Activated naive CD4-positive, alpha-beta T cell treated with anti-CD3 and anti-CD28 coated beads, Interleukin-2, amount 50 U/mL, for 72 hours (primary cell): Measurements from ENCODE around the gene PTPRT. TPM values are rescaled to one million over a fixed set of nuclear protein-coding genes. Genes with fewer than 3 reads are reported as not detected.

ENCODE experiments used
- ATAC-seq, 2 donors: fragments of 150-1000 bp; cut with Tn5 transposase; 2 replicates each; pipeline ENCODE4 v1.10.0; 2021; ENCODE audit warnings: mild to moderate bottlenecking in 2 of 2, moderate library complexity in 2 of 2
- DNase-seq, 2 donors: peaks; one replicate each; pipeline ENCODE4 v3.0.0; 2021 to 2022; ENCODE audit warnings: low spot score in 2 of 2
- H3K27ac Mint-ChIP-seq, 2 donors: one replicate each; pipeline ENCODE4 v1.8.0; 2022; ENCODE audit warnings: mild to moderate bottlenecking in 2 of 2, mixed read lengths in 2 of 2
- H3K36me3 Mint-ChIP-seq, 2 donors: one replicate each; pipeline ENCODE4 v1.8.0; 2022; ENCODE audit warnings: mixed read lengths in 2 of 2
- H3K9me3 Mint-ChIP-seq, 2 donors: one replicate each; pipeline ENCODE4 v1.8.0; 2022; ENCODE audit warnings: mixed read lengths in 2 of 2
- total RNA-seq, 2 donors: library from RNA; stranded (reverse); gene quantifications; one replicate each; pipeline ENCODE4 v1.2.3, GENCODE V29; 2022

The PTPRT gene
- total RNA-seq, 2 donors from 2014 or later: not detected

DNA sequence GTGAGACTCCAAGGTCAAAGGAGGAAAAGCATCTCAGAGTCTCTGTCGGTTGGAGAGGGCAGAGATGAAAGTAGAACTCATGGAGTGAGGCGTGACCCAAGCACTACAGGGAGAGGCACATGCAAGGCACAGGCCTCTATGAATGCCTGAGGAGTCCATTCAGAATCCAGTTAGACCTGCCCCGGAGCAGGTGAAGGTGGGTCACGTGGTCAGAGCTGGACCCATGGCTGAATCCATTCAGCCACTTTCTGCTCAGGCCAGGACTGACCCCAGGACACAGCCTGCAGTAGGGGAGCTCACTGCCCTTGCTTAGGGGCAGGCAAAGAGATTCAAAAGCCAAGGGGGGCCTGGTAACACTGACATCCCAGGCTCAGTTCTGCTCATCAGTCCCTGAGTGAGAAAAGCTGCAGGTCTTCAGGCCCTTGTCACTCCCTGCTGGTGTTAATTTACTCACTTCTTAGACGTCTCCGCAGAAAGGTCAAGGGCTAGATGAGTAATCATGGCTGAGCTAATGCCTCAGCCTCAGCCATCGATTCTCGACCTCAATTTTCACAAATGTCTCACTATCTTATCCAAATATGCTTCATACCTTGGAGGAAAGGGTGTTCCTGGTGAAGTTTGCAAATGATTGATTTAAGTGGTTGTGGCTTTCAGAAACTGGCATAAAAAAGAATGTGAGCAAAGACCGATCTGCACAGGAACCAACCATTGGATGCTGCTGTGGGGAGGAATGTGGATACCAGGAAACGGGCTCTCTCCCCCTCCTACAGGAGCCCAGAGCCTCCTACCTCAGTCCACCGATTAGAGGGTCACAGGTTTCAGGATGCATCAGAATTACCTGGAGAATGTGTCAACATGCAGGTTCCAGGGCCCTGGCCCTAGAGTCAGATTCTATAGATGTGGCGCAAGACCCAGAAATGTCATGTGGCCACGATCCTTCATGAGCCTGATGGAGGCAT lies 584.4 kb downstream of the PTPRT start:
- Mint-ChIP-seq H3K36me3 (peaks cover 0 to 4% of the 10 kb centered on the region in 2 donors), H3K9me3 (peaks cover 4 to 12% of the 10 kb centered on the region in 2 donors), H3K27ac (no peak overlapping the region)
- ATAC-seq (no peak), DNase-seq (no peak)

DNA sequence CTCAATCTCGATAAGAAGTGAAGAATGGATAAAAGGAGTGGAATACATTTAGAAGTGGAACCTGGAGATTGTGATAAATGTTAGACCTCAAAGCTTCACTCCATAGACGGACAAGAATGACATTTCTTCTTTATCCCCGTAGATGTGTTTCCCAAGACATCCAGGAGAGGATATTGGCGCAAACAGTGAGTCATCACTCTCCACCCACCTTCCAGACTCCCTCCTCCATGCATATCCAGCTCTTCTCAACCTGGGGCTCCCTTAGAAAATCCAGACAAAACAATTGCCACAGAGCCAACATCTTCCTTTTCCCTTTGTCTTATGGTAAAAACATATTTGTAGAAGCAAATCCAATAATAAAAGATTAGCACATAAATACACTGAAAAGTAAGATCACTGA lies 586.1 kb downstream of the PTPRT start:
- Mint-ChIP-seq H3K9me3 (peaks cover 4 to 12% of the 10 kb centered on the region in 2 donors), H3K27ac (no peak overlapping the region)
- ATAC-seq: no peak

DNA sequence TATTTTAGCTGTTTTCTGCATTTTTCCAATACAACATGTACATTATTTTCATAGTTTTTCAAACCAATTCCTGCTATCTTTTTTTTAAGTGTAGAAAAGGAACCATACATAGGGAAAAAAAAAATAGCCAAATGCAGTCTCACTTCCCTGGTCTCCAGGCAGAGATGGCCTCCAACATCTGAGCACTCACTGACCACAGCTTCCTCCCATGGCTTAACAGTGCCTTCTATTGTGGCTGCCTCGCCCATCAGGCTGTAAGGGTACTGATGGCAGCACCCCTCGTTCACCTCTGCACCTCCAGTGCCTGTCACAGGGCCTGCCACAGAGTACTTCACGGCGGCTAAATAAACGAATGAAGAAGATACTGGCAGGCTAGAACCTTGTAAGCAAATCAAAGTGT lies 591.1 kb downstream of the PTPRT start:
- no peak for DNase-seq
- no peaks in the 10 kb centered on the region for H3K36me3 Mint-ChIP-seq
- H3K27ac Mint-ChIP-seq: no peak overlapping the region
- peaks cover 4 to 12% of the 10 kb centered on the region in 2 donors for H3K9me3 Mint-ChIP-seq
- ATAC-seq: no peak

More for the DNA sequence above, 586.1 kb downstream of the PTPRT start:
- peaks cover 0 to 4% of the 10 kb centered on the region in 2 donors for H3K36me3 Mint-ChIP-seq
- DNase-seq: no peak

DNA sequence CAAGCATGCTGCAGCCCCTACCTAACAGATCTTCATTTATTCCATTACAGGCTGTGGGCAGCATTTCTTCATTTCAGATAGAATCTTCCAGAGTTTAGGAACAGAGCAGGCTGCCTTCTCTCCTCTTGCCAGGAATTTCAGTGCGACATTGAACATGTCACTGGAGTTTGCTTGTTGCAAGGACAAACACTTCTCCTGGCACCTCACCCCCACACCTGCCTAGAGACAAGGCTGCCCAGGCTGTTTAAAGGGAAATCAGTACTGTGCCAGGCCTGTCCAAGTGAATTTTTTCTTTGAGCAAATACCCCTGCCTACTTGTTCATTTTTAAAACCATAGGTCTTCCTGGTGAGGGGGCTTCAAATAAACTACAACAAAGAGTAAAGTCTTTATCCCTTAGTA lies 594.1 kb downstream of the PTPRT start:
- H3K36me3 Mint-ChIP-seq: no peaks in the 10 kb centered on the region
- DNase-seq: no peak
- ATAC-seq: no peak
- H3K27ac Mint-ChIP-seq: no peak overlapping the region
- peaks cover 0 to 4% of the 10 kb centered on the region in 2 donors for H3K9me3 Mint-ChIP-seq

DNA sequence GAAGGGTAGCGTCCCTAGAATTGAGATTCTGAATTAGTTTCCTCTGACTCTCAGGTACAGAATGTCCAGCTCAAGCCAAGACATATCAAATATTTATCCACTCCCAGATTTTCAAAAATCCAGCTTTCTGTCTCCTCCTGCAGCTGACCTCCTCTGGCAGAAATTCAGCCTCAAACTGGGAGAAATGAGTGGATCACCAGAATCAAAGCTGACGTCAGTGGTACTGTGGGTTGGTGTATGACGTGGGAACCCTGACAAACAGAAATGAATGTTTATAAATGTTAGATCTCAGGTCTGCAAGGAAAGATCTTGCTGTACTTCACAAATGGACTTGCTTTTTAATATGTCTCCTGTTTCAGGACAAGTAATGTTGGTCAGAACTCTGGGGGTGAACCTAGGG lies 595.0 kb downstream of the PTPRT start:
- no peak for ATAC-seq
- no peaks in the 10 kb centered on the region for H3K36me3 Mint-ChIP-seq
- peaks cover 0 to 7% of the 10 kb centered on the region in 2 donors for H3K9me3 Mint-ChIP-seq
- no peak for DNase-seq
- H3K27ac Mint-ChIP-seq: no peak overlapping the region

DNA sequence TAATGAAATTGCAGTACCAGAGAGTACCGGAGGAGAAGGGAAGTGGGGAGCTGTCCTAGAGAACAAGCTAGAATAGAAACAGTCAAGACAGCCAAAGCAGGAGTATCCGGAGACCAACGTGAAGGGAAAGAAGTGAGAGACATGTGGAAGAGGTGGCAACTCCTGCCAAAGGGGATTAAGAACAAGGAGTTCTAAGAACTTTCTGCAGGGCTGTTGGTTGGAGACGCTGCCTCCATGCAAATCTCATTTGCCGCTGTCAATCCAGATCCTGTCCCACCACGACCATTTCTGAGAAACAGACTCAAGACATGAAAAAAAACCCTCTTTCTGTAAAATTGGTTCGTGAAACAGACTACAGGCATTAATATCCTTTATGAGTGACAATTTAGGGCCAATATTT lies 595.7 kb downstream of the PTPRT start:
- ATAC-seq (no peak), DNase-seq (no peak)
- Mint-ChIP-seq H3K9me3 (peaks cover 0 to 7% of the 10 kb centered on the region in 2 donors), H3K36me3 (no peaks in the 10 kb centered on the region), H3K27ac (no peak overlapping the region)

DNA sequence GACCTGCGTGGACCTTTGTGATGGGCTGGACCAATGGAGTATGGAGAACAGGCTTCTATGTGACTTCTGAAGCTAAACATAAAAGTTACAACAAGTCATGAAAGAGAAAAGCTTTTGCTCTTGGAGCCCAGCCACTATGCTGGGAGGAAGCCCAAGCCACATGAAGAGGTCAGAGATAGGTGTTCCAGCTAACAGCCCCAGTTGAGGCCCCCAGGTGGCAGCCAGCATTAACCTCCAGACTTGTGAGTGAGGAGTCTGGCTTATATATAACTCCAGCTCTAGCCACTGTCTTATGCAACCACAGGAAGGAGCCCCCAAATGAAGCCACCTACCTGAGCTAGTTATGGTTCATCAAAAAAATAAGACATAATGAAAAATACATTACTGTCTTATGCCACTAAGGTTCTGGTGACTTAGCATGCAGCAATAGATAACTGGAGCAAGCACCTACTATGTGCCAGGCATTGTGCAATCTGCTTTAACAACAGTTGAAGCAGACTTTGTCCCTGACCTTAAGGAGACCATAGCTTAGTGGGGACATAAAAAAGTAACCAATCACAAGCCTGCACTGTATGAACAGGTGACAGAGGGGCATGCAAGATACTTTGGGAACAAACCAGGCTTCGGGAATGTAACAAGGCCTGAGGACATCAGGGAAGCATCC lies 599.6 kb downstream of the PTPRT start:
- Mint-ChIP-seq H3K9me3 (peaks cover 0 to 7% of the 10 kb centered on the region in 2 donors), H3K27ac (no peak overlapping the region), H3K36me3 (no peaks in the 10 kb centered on the region)
- DNase-seq: no peak
- no peak for ATAC-seq

DNA sequence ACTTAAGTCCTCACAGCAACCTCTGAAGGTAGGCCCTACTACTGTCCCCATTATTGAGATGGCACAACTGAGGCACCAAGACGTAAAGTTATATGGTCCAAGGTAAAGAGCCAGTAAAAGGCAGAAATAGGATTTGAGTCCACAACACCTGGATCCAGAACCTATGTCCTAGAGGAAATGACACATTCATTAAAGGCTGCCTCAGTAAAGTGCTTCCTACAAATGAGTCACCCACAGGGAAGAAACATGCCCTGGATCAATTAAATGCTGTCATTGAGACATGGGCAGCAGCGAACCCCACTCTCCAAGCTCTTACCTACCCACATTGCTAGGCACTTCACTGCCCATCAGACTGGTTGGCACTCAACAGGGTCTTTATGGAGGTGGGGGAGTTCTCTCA lies 600.9 kb downstream of the PTPRT start:
- ATAC-seq (no peak), DNase-seq (no peak)
- no peak overlapping the region for H3K27ac Mint-ChIP-seq
- H3K9me3 Mint-ChIP-seq: peaks cover 0 to 6% of the 10 kb centered on the region in 2 donors
- H3K36me3 Mint-ChIP-seq: no peaks in the 10 kb centered on the region

DNA sequence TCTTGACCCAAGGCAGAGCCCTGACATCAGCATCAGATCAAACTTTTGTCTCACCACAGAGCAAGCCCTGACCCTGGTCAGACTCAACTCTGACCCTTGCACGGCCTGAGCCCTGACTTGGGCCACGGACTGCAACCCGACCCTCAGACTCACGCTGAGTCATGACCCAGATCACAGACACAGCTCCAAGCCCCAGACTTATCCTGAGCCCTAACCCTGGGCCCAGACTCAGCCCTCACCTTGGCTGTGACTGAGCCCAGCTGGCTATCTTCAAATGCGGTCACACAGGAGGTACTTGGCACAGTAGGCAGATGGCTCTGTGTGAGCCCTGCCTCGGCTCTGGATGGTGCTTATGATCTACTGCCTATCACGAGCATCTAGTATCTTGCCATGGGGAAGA lies 602.3 kb downstream of the PTPRT start:
- ATAC-seq: no peak
- peaks cover 0 to 3% of the 10 kb centered on the region in 2 donors for H3K9me3 Mint-ChIP-seq
- no peak overlapping the region for H3K27ac Mint-ChIP-seq
- no peak for DNase-seq
- no peaks in the 10 kb centered on the region for H3K36me3 Mint-ChIP-seq

DNA sequence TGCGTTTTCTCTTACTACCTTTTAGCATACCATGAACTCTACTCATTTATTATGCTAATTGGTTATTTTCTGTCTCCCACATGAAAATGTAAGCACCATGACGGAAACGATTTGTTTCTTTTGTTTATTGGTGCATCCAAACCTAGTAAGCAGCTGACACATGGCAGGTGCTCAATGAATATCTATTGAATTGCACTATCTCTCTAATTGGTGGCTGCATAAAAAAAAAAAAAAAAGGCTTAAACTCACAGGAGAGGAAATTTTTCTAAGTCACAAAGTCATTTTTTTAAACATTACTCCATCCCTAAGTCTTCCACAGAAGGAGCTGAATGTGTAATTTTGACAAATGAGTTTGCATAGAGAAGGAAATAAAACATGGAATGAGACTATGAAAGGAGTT lies 608.4 kb downstream of the PTPRT start:
- peaks cover 0 to 7% of the 10 kb centered on the region in 2 donors for H3K36me3 Mint-ChIP-seq
- peaks cover 4 to 6% of the 10 kb centered on the region in 2 donors for H3K9me3 Mint-ChIP-seq
- DNase-seq (no peak), ATAC-seq (no peak)
- no peak overlapping the region for H3K27ac Mint-ChIP-seq

DNA sequence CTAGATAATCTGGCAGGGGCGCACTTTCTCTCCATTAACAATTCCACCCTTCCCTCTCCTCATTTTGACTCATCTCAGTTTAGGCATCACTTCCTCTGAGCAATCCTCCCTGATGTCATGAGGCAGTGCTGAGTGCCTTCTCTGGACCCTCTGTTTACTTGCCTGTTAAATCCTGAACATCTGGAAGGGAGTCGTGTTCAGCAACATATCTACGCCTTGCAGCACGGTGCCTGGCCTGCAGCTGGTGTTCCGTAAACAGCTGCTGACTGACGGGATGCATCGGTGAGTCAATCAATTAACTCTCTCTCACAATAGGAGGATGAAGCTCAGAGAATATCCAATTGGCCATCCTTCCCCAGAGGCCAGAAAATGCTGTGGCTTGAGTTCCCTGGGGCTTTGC lies 613.5 kb downstream of the PTPRT start:
- Mint-ChIP-seq H3K36me3 (peaks cover 0 to 4% of the 10 kb centered on the region in 2 donors), H3K27ac (no peak overlapping the region), H3K9me3 (peaks cover 8 to 18% of the 10 kb centered on the region in 2 donors)
- ATAC-seq (no peak), DNase-seq (no peak)

DNA sequence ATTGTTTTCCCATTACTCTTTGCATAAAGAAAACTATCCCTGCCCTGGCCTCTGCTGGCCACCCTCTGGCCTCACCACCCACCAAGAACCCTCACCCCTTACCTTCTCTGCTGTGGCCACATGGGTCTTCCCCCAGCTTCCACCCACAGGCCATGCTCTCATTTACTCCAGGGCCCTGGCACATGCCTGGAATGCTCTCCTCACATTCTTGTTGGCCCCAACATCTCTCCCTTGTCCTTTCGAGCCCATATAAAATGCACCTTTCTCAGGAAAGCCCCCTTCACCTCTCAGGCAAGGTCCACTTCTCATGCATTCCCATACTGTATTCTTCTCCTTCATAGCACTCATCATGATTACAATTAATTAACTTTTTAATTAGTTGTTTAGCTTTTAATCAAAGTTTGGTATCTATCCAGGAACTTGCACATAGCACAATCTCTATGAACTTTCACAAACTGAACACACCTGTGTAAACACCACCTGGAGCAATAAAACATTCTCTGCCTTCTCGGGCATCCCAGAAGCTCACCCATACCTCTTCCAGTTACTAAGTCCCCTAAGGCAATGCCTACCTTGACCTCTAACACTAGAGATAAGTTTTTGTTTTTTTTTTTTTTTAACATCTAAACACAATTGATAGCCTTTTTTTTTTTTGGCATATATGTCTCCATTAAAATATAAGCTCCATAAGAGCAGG lies 617.2 kb downstream of the PTPRT start:
- Mint-ChIP-seq H3K9me3 (peaks cover 16 to 24% of the 10 kb centered on the region in 2 donors), H3K27ac (no peak overlapping the region), H3K36me3 (no peaks in the 10 kb centered on the region)
- ATAC-seq (no peak), DNase-seq (no peak)

DNA sequence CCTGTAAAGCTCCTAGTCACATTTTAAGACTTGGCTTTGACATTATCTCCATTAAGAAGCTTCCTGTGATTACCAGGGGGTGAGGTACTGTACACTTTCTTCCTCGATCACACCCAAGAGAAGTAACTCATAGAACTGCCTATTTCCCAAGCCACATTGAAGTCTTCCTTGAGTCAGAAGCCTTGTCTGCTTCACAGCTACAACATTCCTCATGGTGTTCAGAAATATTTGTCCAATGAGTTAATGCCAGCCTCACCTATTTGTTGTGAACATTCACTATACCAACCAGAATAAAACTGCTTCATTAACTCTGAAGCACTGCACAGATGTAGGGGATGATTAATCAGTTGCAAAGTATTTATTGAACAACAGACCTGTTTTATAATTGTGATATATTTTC lies 622.3 kb downstream of the PTPRT start:
- H3K36me3 Mint-ChIP-seq: no peaks in the 10 kb centered on the region
- DNase-seq (no peak), ATAC-seq (no peak)
- peaks cover 17% of the 10 kb centered on the region in 2 donors for H3K9me3 Mint-ChIP-seq
- no peak overlapping the region for H3K27ac Mint-ChIP-seq

DNA sequence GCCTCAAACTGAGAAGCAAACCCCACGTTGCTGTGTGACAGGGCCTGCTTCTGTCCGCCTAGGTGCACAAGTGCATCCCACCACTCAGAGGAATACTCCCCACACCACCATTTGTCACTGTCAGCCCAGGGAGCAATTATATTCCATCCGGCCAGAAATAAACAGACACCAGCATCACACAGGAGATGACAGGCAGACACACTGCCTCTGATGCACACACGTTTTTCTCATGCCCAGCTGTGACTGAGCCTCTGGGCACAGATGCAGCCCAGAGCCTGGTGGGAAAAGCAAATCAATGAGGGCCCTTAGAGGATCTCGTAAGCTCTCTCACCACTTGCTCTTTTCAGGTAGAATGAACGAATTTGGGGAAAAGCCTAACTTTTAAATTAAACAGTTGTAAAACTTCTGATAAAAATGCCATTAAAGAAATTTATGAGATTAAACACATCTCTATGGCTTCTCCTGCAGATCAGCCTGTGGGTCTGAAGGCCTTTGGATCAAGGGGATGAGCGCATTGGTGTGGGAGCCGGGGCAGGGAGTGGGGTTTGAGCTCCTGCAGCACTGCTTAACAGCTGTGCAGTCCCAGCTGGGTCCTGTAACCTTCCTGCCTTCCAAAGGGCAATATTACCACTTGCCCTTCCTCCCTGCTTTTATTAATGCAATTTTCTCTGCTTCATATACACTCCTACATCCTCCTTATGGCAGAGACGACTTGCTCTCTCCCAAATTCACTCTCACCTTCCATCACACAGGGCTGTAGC lies 624.3 kb downstream of the PTPRT start:
- peaks cover 5 to 11% of the 10 kb centered on the region in 2 donors for H3K9me3 Mint-ChIP-seq
- ATAC-seq (no peak), DNase-seq (no peak)

DNA sequence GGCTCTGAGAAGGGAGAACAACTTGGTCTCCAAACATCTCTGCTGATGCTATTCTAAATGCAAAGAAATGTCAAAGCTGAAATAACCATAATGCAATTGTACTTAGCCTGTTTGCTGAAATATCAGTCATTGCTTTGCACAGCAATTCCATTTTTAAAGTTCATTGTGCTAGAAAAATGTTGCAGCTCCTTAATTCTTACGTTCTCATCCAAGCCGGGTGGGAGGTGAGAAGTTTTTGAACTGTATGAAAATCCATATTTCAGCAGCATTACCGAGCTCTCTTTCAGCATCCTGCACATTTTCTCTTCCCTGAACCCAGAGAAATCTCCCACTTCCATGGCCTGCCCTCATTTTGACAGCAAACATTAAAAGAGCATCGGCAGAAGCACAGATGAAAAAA lies 630.0 kb downstream of the PTPRT start:
- Mint-ChIP-seq H3K36me3 (no peaks in the 10 kb centered on the region), H3K27ac (no peak overlapping the region), H3K9me3 (peaks cover 0 to 11% of the 10 kb centered on the region in 2 donors)
- ATAC-seq (no peak), DNase-seq (no peak)

More for the DNA sequence above, 624.3 kb downstream of the PTPRT start:
- H3K36me3 Mint-ChIP-seq: no peaks in the 10 kb centered on the region
- H3K27ac Mint-ChIP-seq: no peak overlapping the region

DNA sequence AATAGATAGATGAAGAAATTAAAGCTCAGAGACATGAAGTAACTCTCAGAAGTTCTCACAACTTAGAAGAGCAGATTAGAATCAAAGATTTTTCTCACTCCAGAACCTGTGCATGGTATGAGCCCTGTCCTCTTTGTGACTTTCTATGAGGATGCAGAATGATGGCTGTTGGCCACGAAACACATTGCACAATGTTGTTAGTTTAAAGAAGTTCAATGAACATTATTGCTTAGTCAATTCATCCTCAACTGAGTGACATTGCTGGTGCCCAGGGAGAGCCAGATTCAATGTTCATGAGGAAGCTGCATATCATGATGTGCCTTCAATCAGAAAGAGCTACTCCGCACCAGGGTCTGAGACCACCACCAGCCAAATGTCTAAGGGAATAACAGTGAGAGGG lies 633.1 kb downstream of the PTPRT start:
- Mint-ChIP-seq H3K9me3 (peaks cover 0 to 11% of the 10 kb centered on the region in 2 donors), H3K36me3 (no peaks in the 10 kb centered on the region), H3K27ac (no peak overlapping the region)
- ATAC-seq: no peak
- DNase-seq: no peak
